Suppressor macrophage (primary cell): ENCODE data around the gene CCDC146.
"Not testable (repeated sequence)": the region's sequence is repeated elsewhere in the genome, so short reads cannot be mapped to it uniquely, and the experiment has no call there.

ENCODE experiments used
- DNase-seq, 4 experiments: peaks; one replicate each; pipeline ENCODE4 v3.0.0-alpha.2; 2020 to 2022

Gene CCDC146

GRCh38 chr7:77327932-77328628 lies 205.7 kb downstream of the CCDC146 start:
- DNase-seq = peak in 3 of 4 experiments; percentile 23 to 37 (median 37)

DNA sequence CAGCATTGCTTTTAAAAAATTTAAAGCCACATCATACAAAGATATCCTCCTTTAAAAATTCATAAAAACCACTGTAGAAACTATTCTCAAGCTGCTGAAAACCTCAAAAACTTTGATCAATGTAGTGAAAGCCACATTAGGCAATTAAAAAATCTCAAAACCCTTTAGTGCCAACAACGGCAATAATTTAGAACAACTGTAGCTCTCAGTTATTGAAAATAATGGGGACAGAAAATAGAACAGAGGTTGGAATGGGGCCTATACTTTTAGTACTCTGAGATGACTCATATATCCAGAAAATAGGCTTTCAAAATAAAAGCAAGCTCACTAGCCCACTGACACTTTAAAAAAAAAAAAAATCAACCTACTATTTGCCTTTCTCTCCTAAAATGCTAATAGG lies 206.3 kb downstream of the CCDC146 start:
- DNase-seq = no peak

DNA sequence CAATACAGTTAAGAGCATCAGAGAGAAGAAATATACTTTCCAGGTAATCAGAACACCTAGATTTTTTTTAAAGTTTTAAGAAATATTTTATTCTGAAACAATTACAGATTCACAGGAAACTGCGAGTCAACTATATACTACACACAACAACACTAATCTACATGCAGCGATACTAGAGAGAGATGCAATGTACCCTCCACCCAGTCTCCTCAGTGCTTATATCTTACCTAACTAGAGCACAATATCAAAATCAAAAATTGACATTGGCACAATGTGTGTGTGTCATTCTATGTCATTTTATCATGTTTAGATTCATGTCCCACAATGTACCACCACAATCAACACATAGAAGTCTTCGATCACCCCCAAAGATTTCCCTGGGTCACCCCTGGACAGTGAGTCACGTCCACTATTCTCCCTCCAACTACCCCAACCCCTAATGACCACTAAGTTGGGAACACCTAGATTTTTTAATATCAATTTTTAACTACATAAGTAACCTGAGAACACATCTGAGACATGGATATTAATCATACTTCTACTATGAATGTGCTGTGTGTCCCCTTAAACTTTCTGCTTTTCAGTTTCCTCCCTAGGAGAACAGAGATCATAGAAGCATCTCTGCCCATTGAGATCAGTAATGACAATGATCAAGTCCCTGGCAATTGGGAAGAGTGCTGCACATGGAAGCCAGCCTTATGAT lies 207.2 kb downstream of the CCDC146 start:
- no peak for DNase-seq

DNA sequence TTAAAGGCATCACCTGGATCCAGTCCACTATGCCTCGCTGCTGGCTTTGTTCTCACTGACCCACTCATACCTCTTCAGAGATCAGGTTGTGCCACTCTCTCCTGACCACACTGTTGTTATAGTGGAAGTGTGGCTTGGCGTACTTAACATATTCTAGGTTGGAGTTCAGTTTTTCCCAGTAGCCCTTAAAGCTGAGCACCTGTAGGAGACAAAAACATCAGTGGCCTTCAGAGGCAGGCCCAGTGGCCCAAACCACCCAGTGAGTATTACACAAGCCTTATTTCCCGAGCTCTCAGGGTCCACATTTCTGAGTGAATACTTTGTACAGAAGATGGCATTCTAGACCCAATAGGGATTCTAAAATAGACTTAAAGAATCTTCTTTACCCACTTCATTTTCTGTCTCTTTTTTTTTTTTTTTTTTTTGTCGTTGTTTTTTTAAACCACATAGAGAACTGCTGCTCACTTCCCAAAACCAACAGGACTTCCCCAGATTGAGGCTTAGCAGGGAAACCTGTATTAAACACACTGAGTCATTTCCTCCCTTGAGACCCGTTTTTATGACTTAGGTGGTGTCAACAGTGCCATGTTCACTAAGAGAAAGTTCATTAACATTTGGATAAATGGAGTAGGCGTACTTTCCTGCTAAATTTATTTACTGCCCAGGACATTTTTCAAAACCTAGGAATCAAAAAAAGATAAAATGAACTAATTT lies 207.9 kb downstream of the CCDC146 start:
- peak; percentile 60 to 86 (median 76) for DNase-seq

DNA sequence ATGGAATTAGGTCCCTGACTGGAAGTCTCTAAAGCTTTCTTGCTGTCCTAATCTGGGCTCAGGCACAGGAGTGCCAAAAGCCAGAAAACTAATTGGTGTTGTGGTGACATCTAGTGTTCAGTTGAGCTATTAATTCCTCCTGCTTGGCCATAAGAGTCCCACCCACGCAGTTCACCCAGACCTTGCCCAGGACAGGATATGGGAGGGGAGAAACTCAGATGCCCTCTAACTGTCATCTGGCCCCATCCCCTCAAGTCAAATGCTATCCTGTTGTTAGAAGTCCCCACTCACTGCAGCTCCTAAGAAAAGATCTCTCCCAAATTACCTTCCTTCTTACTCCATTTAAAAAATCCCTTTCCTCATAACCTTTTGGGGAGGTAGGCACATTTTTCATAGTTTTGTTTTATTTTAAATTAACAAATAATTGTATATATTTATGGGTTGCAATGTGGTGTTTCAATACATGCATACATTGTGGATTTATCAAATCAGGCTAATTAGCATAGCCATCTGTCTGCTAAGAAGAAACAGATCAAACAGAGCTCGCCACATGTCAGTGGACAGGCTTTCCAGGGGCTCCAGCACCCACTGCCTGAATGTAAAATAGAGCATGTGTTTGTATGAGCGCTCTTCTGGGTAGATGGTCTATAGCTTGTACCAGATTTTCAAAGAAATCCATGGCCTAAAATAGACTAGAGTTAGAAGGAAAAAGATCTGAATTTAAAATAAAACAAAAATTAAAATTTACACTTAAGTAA lies 209.7 kb downstream of the CCDC146 start:
- peak; percentile 88 to 94 (median 91) for DNase-seq

DNA sequence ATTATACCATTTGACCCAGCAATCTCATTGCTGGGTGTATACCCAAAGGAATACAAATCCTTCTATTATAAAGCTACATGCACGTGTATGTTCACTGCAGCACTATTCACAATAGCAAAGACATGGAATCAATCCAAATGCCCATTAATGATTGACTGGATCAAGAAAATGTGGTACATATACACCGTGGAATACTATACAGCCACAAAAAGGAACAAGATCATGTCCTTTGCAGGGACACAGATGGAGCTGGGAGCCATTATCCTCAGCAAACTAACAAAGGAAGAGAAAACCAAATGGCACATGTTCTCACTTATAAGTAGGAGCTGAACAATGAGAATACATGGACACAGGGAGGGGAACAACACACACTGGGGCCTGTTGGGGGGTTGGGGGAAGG lies 211.6 kb downstream of the CCDC146 start:
- not testable (repeated sequence) for DNase-seq

- no peak for DNase-seq
These were observed 213.2 kb downstream of the CCDC146 start for GRCh38 chr7:77335581-77335980.

DNA sequence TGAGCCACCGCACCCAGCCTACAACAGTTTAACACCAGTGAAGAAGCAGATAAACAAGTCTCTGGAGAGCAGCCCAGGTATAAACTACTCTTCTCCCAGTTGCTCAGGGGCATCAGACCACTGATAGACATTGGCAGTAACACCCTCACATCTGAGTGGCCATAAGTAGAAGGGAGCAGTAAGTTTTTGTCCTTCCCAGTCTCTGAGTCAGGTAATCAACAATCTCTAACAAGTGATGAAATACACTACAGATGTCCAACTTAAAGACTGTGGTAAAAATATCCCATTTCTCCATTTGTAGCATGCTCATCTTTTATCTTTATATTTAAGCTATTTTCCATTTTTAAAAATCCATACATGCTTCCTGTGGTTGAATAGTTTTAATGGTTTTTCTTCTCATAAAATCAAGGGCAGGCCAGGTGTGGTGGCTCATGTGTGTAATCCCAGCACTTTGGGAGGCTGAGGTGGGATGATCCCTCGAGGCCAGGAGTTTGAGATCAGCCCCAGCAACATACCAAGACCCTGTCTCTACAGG lies 215.1 kb downstream of the CCDC146 start:
- no peak for DNase-seq

GRCh38 chr7:77338260-77338659 lies 215.8 kb downstream of the CCDC146 start:
- peak in 2 of 4 experiments; percentile 68 to 72 for DNase-seq

DNA sequence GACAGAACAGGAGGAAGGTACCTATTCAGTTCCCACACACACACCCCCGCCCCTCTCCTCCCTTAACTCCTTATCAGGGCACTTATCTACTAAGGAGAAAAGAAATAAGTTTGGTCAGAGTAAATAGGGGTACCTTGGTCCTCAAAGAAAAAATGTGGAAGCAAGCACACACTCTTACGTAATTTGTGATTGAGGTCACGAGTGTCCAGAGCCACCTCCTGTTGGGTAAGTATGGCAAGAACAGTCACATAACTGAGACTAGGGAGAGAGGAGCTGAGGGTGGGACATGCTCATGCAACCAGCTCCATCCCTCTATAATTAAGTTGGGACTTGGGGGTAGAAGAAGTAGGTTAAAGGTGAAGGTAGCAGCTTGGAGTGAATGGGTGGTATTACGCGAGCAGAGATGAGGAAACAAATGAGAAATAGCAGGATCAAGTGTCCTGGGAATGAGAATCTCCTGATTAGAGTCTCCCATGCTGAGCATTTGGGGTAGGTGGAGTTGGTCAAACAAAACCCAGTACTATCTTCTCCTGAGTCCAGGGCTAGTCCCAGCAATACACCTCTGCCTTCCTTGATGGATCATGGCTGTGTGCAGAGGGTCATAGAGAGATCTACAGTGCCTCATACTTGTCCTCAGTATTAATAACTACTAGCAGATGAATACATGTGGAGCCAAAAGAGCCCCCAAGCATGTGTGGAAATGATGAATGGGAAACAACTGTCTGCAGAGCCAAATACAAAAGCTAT lies 216.6 kb downstream of the CCDC146 start:
- DNase-seq = peak; percentile 58 to 78 (median 64)

DNA sequence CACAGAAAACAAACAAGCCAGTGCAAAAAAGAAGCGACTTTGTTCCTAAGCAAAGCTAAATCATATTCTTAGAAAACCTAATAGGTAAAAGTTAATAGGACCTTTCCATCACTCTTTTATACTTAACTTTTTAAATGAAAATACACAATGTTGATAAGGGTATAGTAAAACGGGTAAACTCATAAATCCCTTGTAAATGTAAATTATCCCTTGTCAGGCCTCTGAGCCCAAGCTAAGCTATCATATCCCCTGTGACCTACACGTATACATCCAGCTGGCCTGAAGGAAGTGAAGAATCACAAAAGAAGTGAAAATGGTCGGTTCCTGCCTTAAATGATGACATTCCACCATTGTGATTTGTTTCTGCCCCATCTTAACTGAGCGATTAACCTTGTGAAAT lies 217.3 kb downstream of the CCDC146 start:
- DNase-seq = no peak
